IMR-90 (cell line): ENCODE measurements around the gene RERE.

Source experiments
- BHLHE40 ChIP-seq: fragments of 150-350 bp; IDR thresholded peaks from 2 replicates; pipeline ENCODE4 v1.6.1; 2016; ENCODE audit warnings: mild to moderate bottlenecking, low read depth, low read length
- CEBPB ChIP-seq: IDR thresholded peaks from 2 replicates; pipeline ENCODE4 v1.6.1; 2012; ENCODE audit warnings: low read depth, low read length, improper control_type of control experiment
- FOS ChIP-seq: fragments of 150-350 bp; IDR thresholded peaks from 2 replicates; pipeline ENCODE4 v1.6.1; 2016; ENCODE audit warnings: low read depth, low read length
- MAFK ChIP-seq: IDR thresholded peaks from 2 replicates; pipeline ENCODE4 v1.6.1; 2012; ENCODE audit warnings: low read depth, low read length, improper control_type of control experiment
- MXI1 ChIP-seq: IDR thresholded peaks from 2 replicates; pipeline ENCODE4 v1.6.1; 2012; ENCODE audit warnings: low read depth, mild to moderate bottlenecking, low read length, moderate library complexity, borderline replicate concordance
- NFE2L2 ChIP-seq: fragments of 150-350 bp; IDR thresholded peaks from 2 replicates; pipeline ENCODE4 v1.6.1; 2016; ENCODE audit warnings: low read depth, mild to moderate bottlenecking, low read length
- POLR2A ChIP-seq: IDR thresholded peaks from 2 replicates; pipeline ENCODE4 v1.6.1; 2012; ENCODE audit warnings: mild to moderate bottlenecking, low read depth, low read length
- RCOR1 ChIP-seq: IDR thresholded peaks from 2 replicates; pipeline ENCODE4 v1.6.1; 2012; ENCODE audit warnings: mild to moderate bottlenecking, low read length, improper control_type of control experiment; ENCODE audit not compliant: insufficient replicate concordance
- RFX5 ChIP-seq: IDR thresholded peaks from 2 replicates; pipeline ENCODE4 v1.8.0; 2012; ENCODE audit warnings: low read depth, mild to moderate bottlenecking, low read length, moderate library complexity
- SMC3 ChIP-seq: fragments of 150-350 bp; IDR thresholded peaks from 2 replicates; pipeline ENCODE4 v1.6.1; 2016; ENCODE audit warnings: low read depth, mild to moderate bottlenecking, antibody characterized with exemption, low read length, moderate library complexity
- TF ChIP-seq, protein P1 (sequence below): conservative IDR thresholded peaks from 2 replicates; pipeline ENCODE4 v1.5.1; 2012; ENCODE audit warnings: mild to moderate bottlenecking, low read depth, low read length, improper control_type of control experiment
- TF ChIP-seq, protein P2 (sequence below): fragments of 150-350 bp; IDR thresholded peaks from 2 replicates; pipeline ENCODE4 v1.6.1; 2016; ENCODE audit warnings: low read depth, mild to moderate bottlenecking, low read length, moderate library complexity, borderline replicate concordance
- TF ChIP-seq, protein P3 (sequence below): fragments of 150-350 bp; IDR thresholded peaks from 2 replicates; pipeline ENCODE4 v1.6.1; 2017; ENCODE audit warnings: mild to moderate bottlenecking, antibody characterized with exemption, low read length, low read depth

DNA sequence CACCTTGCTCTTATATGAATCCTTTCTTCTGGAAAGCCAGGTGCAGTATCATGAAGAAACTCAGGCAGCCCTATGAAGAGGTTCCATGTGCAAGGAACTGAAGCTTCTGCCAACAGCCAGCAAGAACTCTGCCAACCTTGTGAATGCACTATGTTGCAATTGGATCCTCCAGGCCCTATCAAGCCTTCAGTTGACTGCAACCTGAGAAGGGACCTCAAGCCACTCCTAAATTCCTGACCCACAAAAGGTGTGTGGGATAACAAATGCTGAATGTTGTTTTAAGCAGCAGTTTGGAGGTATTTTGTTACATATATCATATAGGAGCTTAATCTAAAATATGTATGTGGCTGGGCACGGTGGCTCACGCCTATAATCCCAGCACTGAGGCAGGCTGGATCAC lies 84.0 kb downstream of the RERE start:
- TF ChIP-seq, protein P1, sequence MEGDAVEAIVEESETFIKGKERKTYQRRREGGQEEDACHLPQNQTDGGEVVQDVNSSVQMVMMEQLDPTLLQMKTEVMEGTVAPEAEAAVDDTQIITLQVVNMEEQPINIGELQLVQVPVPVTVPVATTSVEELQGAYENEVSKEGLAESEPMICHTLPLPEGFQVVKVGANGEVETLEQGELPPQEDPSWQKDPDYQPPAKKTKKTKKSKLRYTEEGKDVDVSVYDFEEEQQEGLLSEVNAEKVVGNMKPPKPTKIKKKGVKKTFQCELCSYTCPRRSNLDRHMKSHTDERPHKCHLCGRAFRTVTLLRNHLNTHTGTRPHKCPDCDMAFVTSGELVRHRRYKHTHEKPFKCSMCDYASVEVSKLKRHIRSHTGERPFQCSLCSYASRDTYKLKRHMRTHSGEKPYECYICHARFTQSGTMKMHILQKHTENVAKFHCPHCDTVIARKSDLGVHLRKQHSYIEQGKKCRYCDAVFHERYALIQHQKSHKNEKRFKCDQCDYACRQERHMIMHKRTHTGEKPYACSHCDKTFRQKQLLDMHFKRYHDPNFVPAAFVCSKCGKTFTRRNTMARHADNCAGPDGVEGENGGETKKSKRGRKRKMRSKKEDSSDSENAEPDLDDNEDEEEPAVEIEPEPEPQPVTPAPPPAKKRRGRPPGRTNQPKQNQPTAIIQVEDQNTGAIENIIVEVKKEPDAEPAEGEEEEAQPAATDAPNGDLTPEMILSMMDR: no peak
- TF ChIP-seq MXI1 (no peak), POLR2A (no peak), RFX5 (no peak), FOS (no peak), SMC3 (no peak), NFE2L2 (no peak), BHLHE40 (no peak), MAFK (no peak), CEBPB (no peak), RCOR1 (no peak)
- TF ChIP-seq, protein P2, sequence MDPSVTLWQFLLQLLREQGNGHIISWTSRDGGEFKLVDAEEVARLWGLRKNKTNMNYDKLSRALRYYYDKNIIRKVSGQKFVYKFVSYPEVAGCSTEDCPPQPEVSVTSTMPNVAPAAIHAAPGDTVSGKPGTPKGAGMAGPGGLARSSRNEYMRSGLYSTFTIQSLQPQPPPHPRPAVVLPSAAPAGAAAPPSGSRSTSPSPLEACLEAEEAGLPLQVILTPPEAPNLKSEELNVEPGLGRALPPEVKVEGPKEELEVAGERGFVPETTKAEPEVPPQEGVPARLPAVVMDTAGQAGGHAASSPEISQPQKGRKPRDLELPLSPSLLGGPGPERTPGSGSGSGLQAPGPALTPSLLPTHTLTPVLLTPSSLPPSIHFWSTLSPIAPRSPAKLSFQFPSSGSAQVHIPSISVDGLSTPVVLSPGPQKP: no peak
- TF ChIP-seq, protein P3, sequence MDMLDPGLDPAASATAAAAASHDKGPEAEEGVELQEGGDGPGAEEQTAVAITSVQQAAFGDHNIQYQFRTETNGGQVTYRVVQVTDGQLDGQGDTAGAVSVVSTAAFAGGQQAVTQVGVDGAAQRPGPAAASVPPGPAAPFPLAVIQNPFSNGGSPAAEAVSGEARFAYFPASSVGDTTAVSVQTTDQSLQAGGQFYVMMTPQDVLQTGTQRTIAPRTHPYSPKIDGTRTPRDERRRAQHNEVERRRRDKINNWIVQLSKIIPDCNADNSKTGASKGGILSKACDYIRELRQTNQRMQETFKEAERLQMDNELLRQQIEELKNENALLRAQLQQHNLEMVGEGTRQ: no peak
